Transverse colon (tissue), 4 donors: ENCODE data around the gene SLC35F5. TPM values are rescaled to one million over a fixed set of nuclear protein-coding genes. Genes with fewer than 3 reads are reported as not detected.

Source experiments
- DNase-seq: peaks from one replicate; pipeline ENCODE4 v3.0.0-alpha.2; 2019
- H3K27ac ChIP-seq, 4 donors: fragments of 200-600 bp; sonication (generic); 2 replicates each; pipeline ENCODE4 v1.5.1; 2016 to 2018; ENCODE audit warnings: inconsistent platforms in 4 of 4
- H3K27me3 ChIP-seq: fragments of 200-600 bp; sonication (generic); 2 replicates; pipeline ENCODE4 v1.5.1; 2017; ENCODE audit warnings: inconsistent platforms
- H3K36me3 ChIP-seq, 4 donors: fragments of 200-600 bp; sonication (generic); 2 replicates each; pipeline ENCODE4 v1.5.1; 2017 to 2019; ENCODE audit warnings: inconsistent platforms in 4 of 4
- H3K4me1 ChIP-seq, 4 donors: fragments of 200-600 bp; sonication (generic); 2 replicates each; pipeline ENCODE4 v1.5.1; 2017 to 2020; ENCODE audit warnings: inconsistent platforms in 4 of 4
- H3K4me3 ChIP-seq, 4 donors: fragments of 200-600 bp; sonication (generic); 1 replicate in 1 of 4; 2 replicates in 3 of 4; pipeline versions ENCODE4 v1.5.1 to v1.6.1; 2017 to 2019; ENCODE audit warnings: inconsistent platforms in 4 of 4
- H3K9me3 ChIP-seq, 2 donors: fragments of 200-600 bp; sonication (generic); 2 replicates each; pipeline ENCODE4 v1.5.1; 2017 to 2019; ENCODE audit warnings: inconsistent platforms in 2 of 2
- EP300 ChIP-seq: sonication (generic); formaldehyde crosslinking; IDR thresholded peaks from one replicate; pipeline ENCODE4 v1.6.1; 2017; ENCODE audit warnings: antibody characterized with exemption, low read depth
- POLR2A ChIP-seq: fragments of 450-650 bp; IDR thresholded peaks from one replicate; pipeline ENCODE4 v1.6.1; 2016; ENCODE audit warnings: antibody characterized with exemption, mild to moderate bottlenecking, moderate library complexity
- POLR2AphosphoS5 ChIP-seq, 3 donors: sonication (generic); formaldehyde crosslinking; IDR thresholded peaks; one replicate each; pipeline ENCODE4 v1.6.1; 2016; ENCODE audit warnings: antibody characterized with exemption in 3 of 3
- WGBS, 2 donors: methylation state at CpG; one replicate each; pipeline ENCODE4 v1.1.5; 2018; ENCODE audit warnings: low coverage in 1 of 2; 5-methylcytosine and 5-hydroxymethylcytosine counted together
- in situ Hi-C, 4 donors: fragments of 200-750 bp; cut with MboI; loops; one replicate each; pipeline versions ENCODE4 v1.15.0 to v1.15.1; 2017; ENCODE audit warnings: low sequenced_read_pairs in 3 of 4, low pct_ligation_motif_present in 1 of 4, low pct_unique_long_range_greater_than_20kb in 1 of 4
- intact Hi-C: fragments of 100-400 bp; cut with DNase I; formaldehyde crosslinking; loops from one replicate; pipeline ENCODE4 v1.15.1; 2023; ENCODE audit warnings: low total_unique reads
- total RNA-seq, 4 donors: library from RNA; depleted of rRNA; stranded (reverse); fragments of >200 nt; gene quantifications; one replicate each; pipeline ENCODE4 v1.1.0, GENCODE V29; 2016
- TF ChIP-seq, protein P1 (sequence below), 5 experiments: fragments of 200-600 bp in 3 of 5; fragments of 450-650 bp in 2 of 5; sonication (generic) in 3 of 5; IDR thresholded peaks; 1 replicate in 2 of 5; 2 replicates in 3 of 5; pipeline ENCODE4 v1.5.1; 2016 to 2017; ENCODE audit warnings: antibody characterized with exemption in 5 of 5, inconsistent platforms in 3 of 5, mild to moderate bottlenecking in 2 of 5, moderate library complexity in 1 of 5

Gene SLC35F5
- total RNA-seq, 4 donors from 2014 or later: 83.2 to 165 (median 128) TPM

DNA sequence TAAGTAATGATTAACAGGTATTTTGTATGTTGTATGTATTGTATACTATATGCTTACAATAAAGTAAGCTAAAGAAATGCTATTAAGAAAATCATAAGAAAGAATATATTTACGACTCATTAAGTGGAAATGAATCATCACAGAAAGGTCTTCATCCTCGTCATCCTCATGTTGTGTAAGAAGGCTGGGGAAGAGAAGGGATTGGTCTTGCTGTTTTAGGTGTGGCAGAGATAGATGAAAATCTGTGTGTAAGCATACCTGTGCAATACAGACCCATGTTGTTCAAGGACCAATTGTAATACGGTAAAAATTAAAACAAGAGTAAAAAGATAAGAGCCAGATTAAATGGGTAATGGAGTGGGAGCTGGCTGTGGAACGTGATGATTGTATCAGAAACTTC is 16.6 kb downstream of the SLC35F5 start:
- no peak for DNase-seq
- TF ChIP-seq, protein P1, sequence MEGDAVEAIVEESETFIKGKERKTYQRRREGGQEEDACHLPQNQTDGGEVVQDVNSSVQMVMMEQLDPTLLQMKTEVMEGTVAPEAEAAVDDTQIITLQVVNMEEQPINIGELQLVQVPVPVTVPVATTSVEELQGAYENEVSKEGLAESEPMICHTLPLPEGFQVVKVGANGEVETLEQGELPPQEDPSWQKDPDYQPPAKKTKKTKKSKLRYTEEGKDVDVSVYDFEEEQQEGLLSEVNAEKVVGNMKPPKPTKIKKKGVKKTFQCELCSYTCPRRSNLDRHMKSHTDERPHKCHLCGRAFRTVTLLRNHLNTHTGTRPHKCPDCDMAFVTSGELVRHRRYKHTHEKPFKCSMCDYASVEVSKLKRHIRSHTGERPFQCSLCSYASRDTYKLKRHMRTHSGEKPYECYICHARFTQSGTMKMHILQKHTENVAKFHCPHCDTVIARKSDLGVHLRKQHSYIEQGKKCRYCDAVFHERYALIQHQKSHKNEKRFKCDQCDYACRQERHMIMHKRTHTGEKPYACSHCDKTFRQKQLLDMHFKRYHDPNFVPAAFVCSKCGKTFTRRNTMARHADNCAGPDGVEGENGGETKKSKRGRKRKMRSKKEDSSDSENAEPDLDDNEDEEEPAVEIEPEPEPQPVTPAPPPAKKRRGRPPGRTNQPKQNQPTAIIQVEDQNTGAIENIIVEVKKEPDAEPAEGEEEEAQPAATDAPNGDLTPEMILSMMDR (IDR thresholded peaks at IDR 0.05): no peak
- TF ChIP-seq POLR2A (no peak), EP300 (no peak)
- no peaks in the 10 kb centered on the region for H3K27me3 ChIP-seq
- H3K4me3 ChIP-seq: no peak overlapping the region
- no peak overlapping the region for H3K27ac ChIP-seq
- peaks cover 0 to 58% (median 19%) of the 10 kb centered on the region in 4 donors for H3K36me3 ChIP-seq
- intact Hi-C loops: no loop called here
- no peaks in the 10 kb centered on the region for H3K4me1 ChIP-seq
- no peaks in the 10 kb centered on the region for H3K9me3 ChIP-seq
- in situ Hi-C loops: no loop called here
- 90 to 94% methylated on average over 4 of the region's 4 CpGs for WGBS, 2 donors

DNA sequence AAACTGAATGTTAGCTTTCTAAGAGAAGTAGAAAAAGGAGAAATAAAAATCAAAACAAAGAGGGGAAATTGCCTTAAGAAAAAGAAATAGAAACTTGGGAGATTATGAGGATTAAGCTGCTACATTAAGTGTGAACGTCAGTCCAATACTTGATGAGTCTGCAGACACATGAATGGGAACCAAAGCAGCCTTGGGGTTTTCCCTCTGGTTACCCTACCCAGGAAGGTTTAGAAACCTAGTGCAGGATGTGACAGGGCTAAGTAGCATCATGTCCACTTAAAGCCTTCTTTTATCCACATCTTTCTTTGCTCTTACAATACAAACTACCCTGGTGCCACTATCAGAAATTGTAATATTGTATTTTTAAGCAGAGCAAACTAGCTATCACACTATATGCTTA is 22.3 kb downstream of the SLC35F5 start:
- no peaks in the 10 kb centered on the region for H3K9me3 ChIP-seq
- no peaks in the 10 kb centered on the region for H3K27me3 ChIP-seq
- WGBS, 2 donors: 75 to 100% methylated on average over 1 of the region's 1 CpG
- intact Hi-C loops (no loop called here), in situ Hi-C loops (no loop called here)
- H3K36me3 ChIP-seq: peaks cover 0 to 29% (median 14%) of the 10 kb centered on the region in 4 donors
- TF ChIP-seq, protein P1 (IDR thresholded peaks at IDR 0.05): no peak
- TF ChIP-seq EP300 (no peak), POLR2AphosphoS5 (IDR thresholded peaks at IDR 0.05) (no peak), POLR2A (no peak)
- no peak overlapping the region for H3K27ac ChIP-seq
- H3K4me1 ChIP-seq: no peaks in the 10 kb centered on the region
- H3K4me3 ChIP-seq: no peak overlapping the region
- no peak for DNase-seq

DNA sequence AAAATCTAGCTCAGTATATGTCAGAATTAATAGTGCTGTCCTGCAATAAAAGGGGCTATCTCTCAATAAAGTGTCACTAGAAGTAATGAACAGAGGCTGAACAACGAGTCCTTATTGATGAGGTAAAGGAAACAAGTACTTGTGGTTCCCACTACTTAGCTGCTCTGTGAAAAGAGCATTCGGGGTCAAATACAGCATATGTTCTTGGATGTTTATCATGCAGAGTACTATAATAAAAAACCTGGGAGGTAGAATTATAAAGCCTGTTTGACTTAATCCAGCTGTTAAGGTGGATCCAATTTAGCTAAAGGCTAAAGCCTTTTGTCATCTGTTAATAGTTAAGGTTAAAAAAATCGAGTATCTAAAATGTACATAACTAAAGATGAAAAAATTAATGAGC is 32.4 kb downstream of the SLC35F5 start:
- intact Hi-C loops: no loop called here
- Histone ChIP-seq H3K27ac (no peak overlapping the region), H3K27me3 (no peaks in the 10 kb centered on the region), H3K4me3 (no peak overlapping the region), H3K9me3 (no peaks in the 10 kb centered on the region), H3K36me3 (peaks cover 0 to 41% (median 11%) of the 10 kb centered on the region in 4 donors), H3K4me1 (no peaks in the 10 kb centered on the region)
- WGBS, 2 donors: 34 to 40% methylated on average over 3 of the region's 3 CpGs
- no peak for DNase-seq
- in situ Hi-C loops: no loop called here
- TF ChIP-seq POLR2AphosphoS5 (IDR thresholded peaks at IDR 0.05): no peak
- TF ChIP-seq, protein P1 (IDR thresholded peaks at IDR 0.05): no peak

DNA sequence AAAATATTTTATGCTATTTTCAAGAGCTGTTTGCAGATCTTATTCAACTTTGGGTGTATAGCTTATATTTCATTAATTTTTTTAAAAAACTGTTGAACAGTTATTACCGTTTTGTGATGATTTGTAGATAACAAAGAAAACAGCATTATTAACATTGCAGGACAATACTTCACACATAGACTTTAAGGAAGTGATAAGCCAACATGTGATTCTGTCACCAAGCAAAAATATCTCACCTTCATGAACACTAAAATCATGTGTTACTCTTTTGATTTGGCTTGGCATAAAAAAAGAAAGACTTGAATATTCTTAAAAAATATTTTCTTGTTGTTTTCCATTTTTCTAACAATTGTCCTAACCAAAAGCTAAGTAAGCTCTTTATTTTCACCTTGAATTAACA is 33.0 kb downstream of the SLC35F5 start:
- in situ Hi-C loops: no loop called here
- 84 to 100% methylated on average over 1 of the region's 1 CpG for WGBS, 2 donors
- H3K9me3 ChIP-seq: no peaks in the 10 kb centered on the region
- no peaks in the 10 kb centered on the region for H3K4me1 ChIP-seq
- peaks cover 0 to 41% (median 9%) of the 10 kb centered on the region in 4 donors for H3K36me3 ChIP-seq
- no peak overlapping the region for H3K27ac ChIP-seq
- DNase-seq: no peak
- no peaks in the 10 kb centered on the region for H3K27me3 ChIP-seq
- TF ChIP-seq, protein P1 (IDR thresholded peaks at IDR 0.05): no peak
- TF ChIP-seq POLR2A (no peak), POLR2AphosphoS5 (IDR thresholded peaks at IDR 0.05) (no peak), EP300 (no peak)
- intact Hi-C loops: no loop called here
- H3K4me3 ChIP-seq: no peak overlapping the region
